IMR-90 (cell line): ENCODE data around the gene AP1S2. TPM values are rescaled to one million over a fixed set of nuclear protein-coding genes. Genes with fewer than 3 reads are reported as not detected.

ENCODE experiments used
- ATAC-seq: fragments of 200-7000 bp; cut with Tn5 transposase; 2 replicates; pipeline ENCODE4 v1.9.1; 2020; ENCODE audit warnings: low read depth, mild to moderate bottlenecking, moderate library complexity
- BruUV-seq: library from RNA; stranded (reverse); fragments of 400-500 nt; replicated peaks from 2 replicates; lab custom pipeline; 2021; lab: Mats Ljungman, UMichigan
- CTCF ChIA-PET: fragments of 300-600 bp; formaldehyde crosslinking; extraction: SDS; loops from one replicate; lab custom pipeline; 2021; ENCODE audit warnings: antibody characterized with exemption; lab: Yijun Ruan, JAX
- POLR2A ChIA-PET: fragments of 300-600 bp; sonication (Branson Sonifier 250); formaldehyde crosslinking; loops from one replicate; lab custom pipeline; 2022; ENCODE audit warnings: antibody characterized with exemption; ENCODE audit not compliant: unreplicated experiment; lab: Charles Lee
- DNase-seq: peaks from one replicate; pipeline ENCODE4 v3.0.0; 2013
- H2AFZ ChIP-seq: replicated peaks from 2 replicates; pipeline ENCODE3; 2013; ENCODE audit warnings: low read length, mild to moderate bottlenecking; ENCODE audit not compliant: poor library complexity
- H2AK5ac ChIP-seq: 2 replicates; pipeline ENCODE4 v1.6.1; 2013; ENCODE audit warnings: low read depth, low read length, inconsistent platforms
- H2AK9ac ChIP-seq: replicated peaks from 2 replicates; pipeline ENCODE3; 2013; ENCODE audit warnings: mild to moderate bottlenecking, low read depth, low read length, moderate library complexity; ENCODE audit not compliant: poor library complexity
- H2BK120ac ChIP-seq: 2 replicates; pipeline ENCODE4 v1.6.1; 2013; ENCODE audit warnings: low read depth, low read length, inconsistent platforms
- H2BK15ac ChIP-seq: 3 replicates; pipeline ENCODE4 v1.6.1; 2013; ENCODE audit warnings: low read depth, low read length, inconsistent platforms
- H2BK20ac ChIP-seq: 2 replicates; pipeline ENCODE4 v1.6.1; 2013; ENCODE audit warnings: low read depth, mild to moderate bottlenecking, inconsistent platforms, low read length, moderate library complexity
- H2BK5ac ChIP-seq: 2 replicates; pipeline ENCODE4 v1.6.1; 2013; ENCODE audit warnings: mild to moderate bottlenecking, low read depth, low read length, inconsistent platforms; ENCODE audit not compliant: poor library complexity, severe bottlenecking
- H3K14ac ChIP-seq: replicated peaks from 2 replicates; pipeline ENCODE4 v1.6.1; 2013; ENCODE audit warnings: low read depth, low read length, inconsistent platforms
- H3K18ac ChIP-seq: 2 replicates; pipeline ENCODE4 v1.6.1; 2013; ENCODE audit warnings: low read depth, low read length, control low read depth
- H3K23ac ChIP-seq: 2 replicates; pipeline ENCODE4 v1.6.1; 2013; ENCODE audit warnings: low read depth, low read length, inconsistent platforms
- H3K27ac ChIP-seq: 2 replicates; pipeline ENCODE4 v1.5.1; 2013; ENCODE audit warnings: mild to moderate bottlenecking, control low read depth, low read length; ENCODE audit not compliant: insufficient read depth
- H3K27me3 ChIP-seq: 2 replicates; pipeline ENCODE4 v1.6.1; 2013; ENCODE audit warnings: low read length; ENCODE audit not compliant: control insufficient read depth, insufficient read depth
- H3K36me3 ChIP-seq: 2 replicates; pipeline ENCODE4 v1.6.1; 2013; ENCODE audit warnings: low read length, mixed read lengths; ENCODE audit not compliant: control insufficient read depth, insufficient read depth
- H3K4ac ChIP-seq: 2 replicates; pipeline ENCODE4 v1.6.1; 2013; ENCODE audit warnings: low read depth, low read length, inconsistent platforms
- H3K4me1 ChIP-seq: 2 replicates; pipeline ENCODE4 v1.6.1; 2013; ENCODE audit warnings: low read length, mixed read lengths; ENCODE audit not compliant: control insufficient read depth, insufficient read depth
- H3K4me2 ChIP-seq: 2 replicates; pipeline ENCODE4 v1.6.1; 2013; ENCODE audit warnings: low read depth, mild to moderate bottlenecking, control low read depth, low read length, moderate library complexity
- H3K4me3 ChIP-seq: 2 replicates; pipeline ENCODE4 v1.5.1; 2013; ENCODE audit warnings: low read depth, mild to moderate bottlenecking, control low read depth, low read length, moderate library complexity; ENCODE audit not compliant: insufficient read depth
- H3K56ac ChIP-seq: 2 replicates; pipeline ENCODE4 v1.6.1; 2013; ENCODE audit warnings: low read length, inconsistent platforms; ENCODE audit not compliant: insufficient read depth; ENCODE audit errors: extremely low read depth
- H3K79me1 ChIP-seq, 2 experiments: 2 replicates each; pipeline ENCODE4 v1.6.1; 2013; ENCODE audit warnings: low read length in 2 of 2, inconsistent platforms in 1 of 2, low read depth in 1 of 2
- H3K9ac ChIP-seq: 2 replicates; pipeline ENCODE4 v1.6.1; 2013; ENCODE audit warnings: low read depth, low read length, control low read depth
- H3K9me1 ChIP-seq: 2 replicates; pipeline ENCODE4 v1.6.1; 2013; ENCODE audit warnings: low read length, inconsistent platforms; ENCODE audit not compliant: insufficient read depth
- H3K9me3 ChIP-seq: 2 replicates; pipeline ENCODE4 v1.6.1; 2013; ENCODE audit warnings: low read length; ENCODE audit not compliant: control insufficient read depth, insufficient read depth
- H4K20me1 ChIP-seq: 2 replicates; pipeline ENCODE4 v1.6.1; 2013; ENCODE audit warnings: low read length, inconsistent platforms; ENCODE audit not compliant: insufficient read depth
- H4K5ac ChIP-seq: 2 replicates; pipeline ENCODE4 v1.6.1; 2013; ENCODE audit warnings: mild to moderate bottlenecking, low read depth, low read length, control low read depth
- H4K8ac ChIP-seq, 2 experiments: 2 replicates each; pipeline ENCODE4 v1.6.1; 2013; ENCODE audit warnings: low read depth in 2 of 2, low read length in 2 of 2, control low read depth in 1 of 2, inconsistent platforms in 1 of 2
- H4K91ac ChIP-seq: 2 replicates; pipeline ENCODE4 v1.6.1; 2013; ENCODE audit warnings: low read depth, low read length, inconsistent platforms; ENCODE audit not compliant: insufficient read depth
- BHLHE40 ChIP-seq: fragments of 150-350 bp; IDR thresholded peaks from 2 replicates; pipeline ENCODE4 v1.6.1; 2016; ENCODE audit warnings: mild to moderate bottlenecking, low read depth, low read length
- CEBPB ChIP-seq: IDR thresholded peaks from 2 replicates; pipeline ENCODE4 v1.6.1; 2012; ENCODE audit warnings: low read depth, low read length, improper control_type of control experiment
- CHD1 ChIP-seq: IDR thresholded peaks from 2 replicates; pipeline ENCODE4 v1.6.1; 2012; ENCODE audit warnings: low read depth, low read length, improper control_type of control experiment
- FOS ChIP-seq: fragments of 150-350 bp; IDR thresholded peaks from 2 replicates; pipeline ENCODE4 v1.6.1; 2016; ENCODE audit warnings: low read depth, low read length
- MAFK ChIP-seq: IDR thresholded peaks from 2 replicates; pipeline ENCODE4 v1.6.1; 2012; ENCODE audit warnings: low read depth, low read length, improper control_type of control experiment
- MAZ ChIP-seq: IDR thresholded peaks from 2 replicates; pipeline ENCODE4 v1.6.1; 2012; ENCODE audit warnings: low read depth, mild to moderate bottlenecking, low read length, improper control_type of control experiment, moderate library complexity, borderline replicate concordance
- NFE2L2 ChIP-seq: fragments of 150-350 bp; IDR thresholded peaks from 2 replicates; pipeline ENCODE4 v1.6.1; 2016; ENCODE audit warnings: low read depth, mild to moderate bottlenecking, low read length
- RCOR1 ChIP-seq: IDR thresholded peaks from 2 replicates; pipeline ENCODE4 v1.6.1; 2012; ENCODE audit warnings: mild to moderate bottlenecking, low read length, improper control_type of control experiment; ENCODE audit not compliant: insufficient replicate concordance
- RFX5 ChIP-seq: IDR thresholded peaks from 2 replicates; pipeline ENCODE4 v1.8.0; 2012; ENCODE audit warnings: low read depth, mild to moderate bottlenecking, low read length, moderate library complexity
- WGBS, 2 experiments: methylation state at CpG; one replicate each; pipeline versions ENCODE4 v1.1.5 to v1.1.7; 2013; ENCODE audit warnings: missing lambda C conversion rate in 2 of 2; ENCODE audit not compliant: insufficient read length in 1 of 2; ENCODE audit errors: extremely low coverage in 2 of 2; 5-methylcytosine and 5-hydroxymethylcytosine counted together
- dilution Hi-C: fragments of 300-500 bp; cut with HindIII; formaldehyde crosslinking; loops from one replicate; pipeline ENCODE4 v1.14.3; 2018; ENCODE audit warnings: low sequenced_read_pairs; ENCODE audit not compliant: unreplicated experiment
- in situ Hi-C: fragments of 300-500 bp; cut with MboI; formaldehyde crosslinking; loops from 3 replicates; pipeline ENCODE4 v1.14.3; 2019; ENCODE audit warnings: low sequenced_read_pairs, inconsistent platforms, mixed read lengths
- intact Hi-C: fragments of 100-400 bp; cut with micrococcal nuclease; formaldehyde crosslinking; loops from 2 replicates; pipeline ENCODE4 v1.10.0; 2022
- polyA plus RNA-seq, 3 experiments: library from polyadenylated mRNA; depleted of rRNA; stranded (reverse); fragments of >200 nt; gene quantifications; 2 replicates each; pipeline ENCODE4 v1.2.3, GENCODE V29; 2012; ENCODE audit warnings: low replicate concordance in 1 of 3
- total RNA-seq: library from RNA; depleted of rRNA; stranded (reverse); fragments of >200 nt; gene quantifications from 2 replicates; pipeline ENCODE4 v1.2.3, GENCODE V29; 2012; rRNA removed

AP1S2 gene
- total and polyA plus RNA-seq, 2 of the 4 experiments (the other 2 are of a cell fraction): 28.3 to 46.5 TPM

DNA sequence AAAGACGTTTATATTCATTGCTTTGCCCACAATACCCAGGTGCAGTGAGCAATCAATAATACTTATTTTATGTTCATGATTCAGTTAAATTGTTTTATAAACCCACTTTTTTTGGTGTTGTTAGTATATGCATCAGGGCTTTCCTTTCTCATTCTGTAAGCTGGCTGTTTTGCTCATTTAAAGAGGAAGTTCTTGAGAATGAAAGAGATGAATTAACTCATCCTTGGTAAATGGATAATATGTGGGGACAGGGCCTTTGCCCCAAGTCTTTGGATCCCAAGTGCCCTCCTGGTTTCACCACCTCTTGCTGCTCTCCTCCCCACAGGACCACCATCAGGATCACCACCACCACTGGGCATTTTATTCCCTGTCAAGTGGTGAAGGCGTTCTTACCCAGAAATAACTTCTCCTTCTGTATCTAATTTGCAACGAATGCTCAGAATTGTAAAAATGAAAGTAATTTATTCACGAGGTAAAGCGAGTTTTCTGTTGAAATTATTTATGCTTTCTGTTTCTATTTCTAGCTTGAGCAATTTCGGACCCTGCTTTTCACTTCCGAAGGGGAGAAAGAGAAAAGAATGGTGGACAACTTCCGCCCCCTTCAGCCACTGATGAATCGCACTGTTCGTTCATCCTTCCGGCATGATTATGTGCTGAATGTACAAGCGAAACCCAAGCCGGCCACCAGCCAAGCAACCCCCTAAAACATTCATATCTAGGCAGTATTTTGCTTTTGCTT, 72.5 kb downstream of the AP1S2 start:
- Histone ChIP-seq H2AK9ac (no peak overlapping the region), H3K9me3 (no peaks in the 10 kb centered on the region), H2BK20ac (no peak overlapping the region), H4K5ac (no peak overlapping the region), H2BK120ac (no peak overlapping the region), H3K18ac (no peak overlapping the region), H3K56ac (no peak overlapping the region), H3K4me2 (no peak overlapping the region), H4K91ac (no peak overlapping the region), H3K23ac (no peak overlapping the region), H3K4ac (no peak overlapping the region), H2BK5ac (no peak overlapping the region), H2AK5ac (no peak overlapping the region), H2AFZ (no peak overlapping the region), H3K4me1 (no peaks in the 10 kb centered on the region), H3K9ac (no peak overlapping the region), H3K79me1 (no peaks in the 10 kb centered on the region), H2BK15ac (no peak overlapping the region), H3K14ac (no peak overlapping the region), H3K27me3 (no peaks in the 10 kb centered on the region), H3K4me3 (no peak overlapping the region), H4K20me1 (no peaks in the 10 kb centered on the region), H3K36me3 (peaks cover 9% of the 10 kb centered on the region; the same call in 1 of the 2 replicates), H4K8ac (no peak overlapping the region), H3K27ac (no peak overlapping the region), H3K9me1 (0 out of 2 replicates have a peak, but pooled peaks cover 2% of the 10 kb centered on the region)
- TF ChIP-seq RCOR1: no peak
- no peak for TF ChIP-seq MAZ
- TF ChIP-seq CHD1: no peak
- no peak for TF ChIP-seq FOS
- TF ChIP-seq RFX5: no peak
- TF ChIP-seq CEBPB: no peak
- no peak for TF ChIP-seq NFE2L2
- TF ChIP-seq MAFK: no peak
- TF ChIP-seq BHLHE40: no peak
- WGBS, 2 experiments: 100% methylated on average over 2 of the region's 13 CpGs; no CpG with 5 or more reads in 1 of the 2 experiments
- dilution Hi-C loops (no loop called here), in situ Hi-C loops (no loop called here), intact Hi-C loops (no loop called here)
- CTCF ChIA-PET: interaction anchor here (1.0 kb wide), 1 partner anchor 44 kb away, joined by 4 read pairs; the partner anchor contains the start of gene CA5B
- POLR2A ChIA-PET: no interaction called here
- DNase-seq (no peak), ATAC-seq (no peak)
- BruUV-seq: no TSS peak

Other genes starting within 250 kb of the AP1S2 start
- gene CLTRN, start 190.0 kb downstream of the AP1S2 start, total RNA-seq: under 0.01 TPM in 2 replicates
- 0.16 and 0.17 TPM in 2 replicates for gene CLTRN, start 190.0 kb downstream of the AP1S2 start, polyA plus RNA-seq (2012; rRNA removed)
- gene CA5B, start 116.5 kb downstream of the AP1S2 start, total RNA-seq: 4.7 and 5.4 TPM in 2 replicates
- gene CA5B, start 116.5 kb downstream of the AP1S2 start, polyA plus RNA-seq (2012; rRNA removed): 2.7 and 3.5 TPM in 2 replicates
- 4.7 and 6.9 TPM in 2 replicates for gene ZRSR2, start 64.3 kb downstream of the AP1S2 start, total RNA-seq
- 9.0 and 11.3 TPM in 2 replicates for gene ZRSR2, start 64.3 kb downstream of the AP1S2 start, polyA plus RNA-seq (2012; rRNA removed)